Right renal cortex interstitium (tissue), 3 donors: Measurements from ENCODE around the gene JPH3. TPM values are rescaled to one million over a fixed set of nuclear protein-coding genes. Genes with fewer than 3 reads are reported as not detected.

ENCODE experiments used
- DNase-seq, 3 donors: peaks; one replicate each; pipeline ENCODE4 v3.0.0-alpha.2; 2013; ENCODE audit warnings: low read depth in 3 of 3, low spot score in 2 of 3
- polyA plus RNA-seq, 3 donors: library from polyadenylated mRNA; unstranded; fragments of 120-200 nt; gene quantifications; one replicate each; pipeline ENCODE4 v1.2.1, GENCODE V29; 2013; ENCODE audit not compliant: insufficient read length in 3 of 3

Gene JPH3
- polyA plus RNA-seq, 3 donors: 0.54 to 0.74 (median 0.57) TPM

GRCh38 chr16:87622756-87623319 is 20.5 kb downstream of the JPH3 start:
- no peak for DNase-seq

DNA sequence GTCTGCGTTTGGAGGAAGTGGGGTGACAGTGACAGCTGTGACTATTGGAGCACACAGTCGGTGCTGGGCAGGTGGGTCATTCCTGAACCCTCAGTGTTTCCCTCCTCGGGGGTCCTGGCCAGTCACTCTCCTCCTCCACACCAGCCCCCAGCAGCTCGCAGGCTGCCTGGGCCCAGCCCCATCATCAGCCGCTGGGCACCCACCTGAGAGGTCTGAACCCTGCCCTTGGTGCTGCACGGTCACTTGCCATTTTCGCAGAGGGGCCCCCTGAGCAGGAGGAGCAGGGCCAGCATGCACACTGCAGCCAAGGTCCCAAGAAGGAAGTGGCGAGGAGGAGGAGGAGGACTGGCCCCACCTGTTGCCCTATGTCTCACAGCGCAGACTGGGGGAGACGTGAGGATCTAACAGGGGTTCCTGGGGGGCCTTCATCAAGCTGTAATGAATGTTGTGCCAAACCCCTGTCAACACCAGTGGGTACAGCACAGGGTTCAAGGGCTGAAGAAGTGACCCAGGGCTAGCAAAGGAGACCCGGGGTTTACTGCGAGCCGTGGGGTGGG is 23.0 kb downstream of the JPH3 start:
- no peak for DNase-seq

DNA sequence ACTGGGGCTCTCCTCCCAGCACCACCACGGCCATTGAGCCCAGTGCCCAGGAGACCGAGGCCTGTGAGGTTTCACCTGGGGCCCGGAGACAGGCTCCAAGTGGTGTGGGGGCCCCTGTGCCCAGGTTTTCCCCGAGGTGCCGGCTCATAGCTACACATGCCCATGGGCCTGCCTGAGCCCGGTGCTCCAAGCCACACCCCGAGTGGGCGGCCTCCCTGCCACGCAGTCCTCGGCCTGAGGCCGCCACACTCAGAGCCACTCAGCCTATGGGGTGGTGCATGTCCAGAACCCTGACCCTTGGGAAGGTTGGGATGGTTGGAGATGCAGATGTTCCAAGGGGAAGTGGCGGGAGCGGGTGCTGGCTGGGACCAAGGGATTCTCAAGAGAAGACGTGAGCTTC is 24.1 kb downstream of the JPH3 start:
- no peak for DNase-seq

DNA sequence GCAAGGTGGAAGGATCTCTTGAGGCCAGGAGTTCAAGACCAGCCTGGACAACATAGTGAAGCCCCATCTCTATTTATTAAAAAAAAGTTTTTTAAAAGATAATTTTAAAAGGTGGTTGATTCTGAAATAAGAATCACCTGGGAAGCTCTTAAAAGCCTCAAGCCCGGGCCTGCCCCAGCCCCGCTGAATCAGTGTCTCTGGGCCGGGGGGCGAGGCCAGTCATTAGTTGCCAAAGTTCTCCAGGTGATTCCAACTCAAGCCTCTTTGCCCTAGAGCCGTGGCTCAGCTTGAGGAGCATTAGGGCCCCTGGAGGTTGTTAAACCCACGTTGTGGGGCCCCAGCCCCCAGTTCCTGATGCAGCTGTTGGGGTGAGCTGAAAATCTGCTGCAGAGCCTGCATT is 24.6 kb downstream of the JPH3 start:
- no peak for DNase-seq

DNA sequence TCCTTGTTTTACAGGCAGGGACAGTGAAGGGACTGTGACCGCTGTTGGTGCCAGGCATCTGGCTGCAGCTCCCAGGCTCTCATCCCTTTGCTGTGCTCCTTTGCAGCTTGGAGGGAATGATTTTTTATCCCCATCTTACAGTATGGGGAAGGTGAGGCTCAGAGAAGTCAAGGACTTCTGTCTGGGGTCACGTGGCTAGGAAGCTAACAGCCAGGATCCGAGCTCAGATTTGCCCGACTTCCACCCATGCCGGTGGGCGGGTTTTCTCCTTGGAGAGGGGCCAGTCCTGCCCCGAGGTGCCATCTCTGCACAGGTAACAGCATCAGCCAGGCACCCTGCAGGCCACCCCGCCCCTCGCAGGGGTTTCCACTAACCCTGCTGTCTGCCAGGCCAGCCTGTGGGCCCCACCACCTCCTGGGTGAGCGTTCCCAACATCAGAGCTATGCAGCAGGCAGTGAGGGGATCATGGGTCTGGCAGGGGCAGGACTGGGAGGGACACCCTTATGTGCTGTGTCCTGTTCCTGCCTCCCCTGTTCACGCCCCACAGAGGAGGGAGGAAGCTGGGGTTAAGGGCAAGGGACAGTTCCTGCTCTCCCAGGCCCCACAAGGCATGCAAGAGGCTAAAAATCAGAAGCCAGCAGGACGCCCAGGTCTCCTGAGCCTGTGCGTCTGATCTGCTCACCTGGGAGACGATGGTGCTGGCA is 25.4 kb downstream of the JPH3 start:
- no peak for DNase-seq

DNA sequence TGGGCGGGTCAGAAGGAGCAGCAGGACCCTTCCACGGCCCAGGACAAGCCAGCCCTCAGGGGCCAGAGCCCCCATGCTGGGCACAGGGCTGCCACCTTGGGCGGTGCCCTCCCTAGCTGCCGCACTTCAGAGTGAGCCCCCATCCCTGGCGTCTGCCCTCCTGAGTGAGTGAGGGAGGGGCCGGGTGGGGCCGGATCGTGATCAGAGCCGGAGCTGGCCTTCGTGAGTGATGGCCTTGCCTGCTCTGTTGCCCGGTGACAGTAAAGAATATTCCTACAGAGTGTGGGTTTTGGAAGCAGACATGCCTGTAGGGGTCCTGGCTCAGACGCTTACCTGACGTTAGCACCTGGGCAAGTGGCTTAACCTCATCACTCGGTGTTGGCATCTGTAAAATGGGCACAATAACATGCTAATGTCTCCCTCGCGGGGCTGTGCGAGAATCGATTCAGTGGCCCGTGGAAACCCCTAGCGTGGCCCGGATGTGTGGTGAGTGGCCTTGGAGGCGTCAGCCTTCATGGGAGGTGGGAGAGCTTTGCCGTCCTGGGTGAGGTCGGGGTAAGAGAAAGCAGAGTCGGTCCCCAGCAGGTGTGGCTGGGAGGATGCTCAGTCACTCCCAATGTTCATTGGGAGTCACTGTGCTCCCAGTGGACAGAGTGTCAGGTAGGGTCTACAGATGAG is 26.1 kb downstream of the JPH3 start:
- no peak for DNase-seq

- no peak for DNase-seq
These were observed 26.6 kb downstream of the JPH3 start for GRCh38 chr16:87628940-87629339.

GRCh38 chr16:87631067-87631466 is 28.8 kb downstream of the JPH3 start:
- DNase-seq: no peak

- DNase-seq: no peak
These were observed 32.1 kb downstream of the JPH3 start for GRCh38 chr16:87634411-87634810.

- DNase-seq: no peak
These were observed 33.3 kb downstream of the JPH3 start for GRCh38 chr16:87635541-87636049.

DNA sequence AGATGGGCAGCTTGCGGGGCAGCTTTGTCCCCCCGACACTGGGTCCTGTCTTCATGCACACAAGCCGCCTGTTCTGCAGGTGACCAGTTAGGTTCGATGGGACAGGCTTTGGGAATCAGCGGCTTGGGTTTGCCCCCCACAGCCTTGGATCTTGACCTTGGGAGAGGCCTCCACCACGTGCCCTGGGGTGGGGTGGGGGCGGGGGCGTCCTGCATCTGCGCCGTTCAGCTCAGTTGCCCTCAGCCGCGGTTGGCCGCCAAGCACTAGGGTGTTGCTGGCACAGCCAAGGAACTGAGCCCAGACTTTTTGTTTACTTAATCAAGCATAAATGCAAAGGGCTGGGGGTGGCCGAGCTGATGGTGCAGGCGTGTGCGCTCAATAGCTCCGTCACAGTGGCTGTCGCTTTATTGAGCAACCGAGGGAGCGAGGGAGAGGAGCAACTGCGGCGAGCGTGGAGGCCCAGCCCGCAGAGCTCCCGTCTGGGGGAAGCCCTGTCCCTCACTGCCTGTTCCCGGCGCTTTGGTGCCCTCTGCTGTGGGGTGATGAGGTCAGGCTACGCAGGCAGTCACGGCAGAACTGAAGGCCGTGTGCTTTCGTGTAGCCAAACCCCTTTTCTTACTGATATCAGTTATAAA is 33.9 kb downstream of the JPH3 start:
- DNase-seq: no peak

DNA sequence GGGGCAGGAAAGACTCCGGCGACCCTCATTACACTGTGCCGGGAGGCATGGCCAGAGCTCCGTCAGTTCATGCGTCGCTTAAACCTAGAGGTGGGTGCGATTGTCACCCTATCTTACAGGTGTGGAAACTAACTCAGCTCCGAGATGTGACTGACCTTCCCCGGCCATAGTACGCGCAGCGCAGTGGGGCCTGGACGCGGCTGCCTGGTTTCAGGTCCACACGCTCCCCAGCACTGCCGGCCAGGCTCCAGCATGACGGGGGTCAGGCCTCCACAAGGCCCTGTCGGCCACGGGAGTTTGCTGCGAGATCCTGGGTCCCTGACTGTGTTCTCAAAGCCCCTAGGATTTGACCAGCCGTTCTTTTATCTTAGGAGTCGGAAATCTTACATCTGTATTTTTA is 34.4 kb downstream of the JPH3 start:
- DNase-seq: no peak

- DNase-seq: no peak
These were observed 35.0 kb downstream of the JPH3 start for GRCh38 chr16:87637357-87637756.

DNA sequence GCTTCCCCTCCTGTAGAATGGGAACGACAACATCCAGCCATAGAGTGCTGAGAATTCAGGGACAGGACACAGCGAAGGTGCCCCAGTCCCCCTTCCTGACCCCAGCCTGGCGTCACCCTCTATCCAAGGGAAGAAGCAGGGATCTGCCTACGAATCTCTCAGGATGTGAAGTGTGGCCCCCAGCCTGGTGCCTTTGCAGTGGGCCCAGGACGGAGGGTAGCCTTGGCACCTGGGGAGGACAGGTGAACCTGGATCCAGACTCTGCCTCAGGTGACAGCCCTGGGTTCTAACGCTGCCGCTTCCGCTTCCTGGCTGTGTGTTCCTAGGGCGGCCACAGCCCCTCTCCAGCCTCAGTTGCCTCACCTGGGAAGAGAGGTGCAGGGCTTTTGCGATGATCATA is 36.4 kb downstream of the JPH3 start:
- DNase-seq: no peak

- no peak for DNase-seq
These were observed 39.4 kb downstream of the JPH3 start for GRCh38 chr16:87641721-87642120.

DNA sequence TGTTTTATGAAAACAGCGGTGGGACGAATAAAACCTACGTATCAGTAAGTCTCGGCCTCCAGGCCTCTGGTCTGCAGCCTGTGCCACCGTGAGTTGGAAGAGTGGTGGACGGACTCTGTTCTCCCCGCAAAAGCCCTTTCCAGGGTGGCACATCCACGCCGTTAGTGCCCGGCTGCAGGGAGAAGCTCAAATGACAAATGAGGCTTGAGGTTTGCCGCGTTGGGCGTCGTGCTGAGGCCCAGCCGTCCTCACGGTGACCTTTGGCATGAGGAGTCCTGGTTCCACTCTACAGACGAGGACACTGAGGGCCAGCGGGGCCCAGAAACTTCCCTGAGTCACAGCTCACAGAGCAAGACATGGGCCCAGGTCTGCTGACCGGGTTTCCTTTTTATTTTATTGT is 40.2 kb downstream of the JPH3 start:
- no peak for DNase-seq

DNA sequence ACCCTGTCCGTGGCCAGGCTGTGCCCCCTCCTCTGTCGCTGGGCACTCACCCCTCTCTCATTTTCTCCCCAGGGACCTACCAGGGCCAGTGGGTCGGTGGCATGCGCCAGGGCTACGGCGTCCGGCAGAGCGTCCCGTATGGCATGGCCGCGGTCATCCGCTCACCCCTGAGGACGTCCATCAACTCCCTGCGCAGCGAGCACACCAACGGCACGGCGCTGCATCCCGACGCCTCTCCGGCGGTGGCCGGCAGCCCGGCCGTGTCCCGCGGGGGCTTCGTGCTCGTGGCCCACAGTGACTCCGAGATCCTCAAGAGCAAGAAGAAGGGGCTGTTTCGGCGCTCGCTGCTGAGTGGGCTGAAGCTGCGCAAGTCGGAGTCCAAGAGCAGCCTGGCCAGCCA is 41.9 kb downstream of the JPH3 start:
- no peak for DNase-seq

DNA sequence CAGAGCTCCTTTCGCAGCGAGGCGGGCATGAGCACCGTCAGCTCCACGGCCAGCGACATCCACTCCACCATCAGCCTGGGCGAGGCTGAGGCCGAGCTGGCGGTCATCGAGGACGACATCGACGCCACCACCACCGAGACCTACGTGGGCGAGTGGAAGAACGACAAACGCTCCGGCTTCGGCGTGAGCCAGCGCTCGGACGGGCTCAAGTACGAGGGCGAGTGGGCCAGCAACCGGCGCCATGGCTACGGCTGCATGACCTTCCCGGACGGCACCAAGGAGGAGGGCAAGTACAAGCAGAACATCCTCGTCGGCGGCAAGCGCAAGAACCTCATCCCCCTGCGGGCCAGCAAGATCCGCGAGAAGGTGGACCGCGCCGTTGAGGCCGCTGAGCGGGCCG is 42.3 kb downstream of the JPH3 start:
- DNase-seq: no peak

DNA sequence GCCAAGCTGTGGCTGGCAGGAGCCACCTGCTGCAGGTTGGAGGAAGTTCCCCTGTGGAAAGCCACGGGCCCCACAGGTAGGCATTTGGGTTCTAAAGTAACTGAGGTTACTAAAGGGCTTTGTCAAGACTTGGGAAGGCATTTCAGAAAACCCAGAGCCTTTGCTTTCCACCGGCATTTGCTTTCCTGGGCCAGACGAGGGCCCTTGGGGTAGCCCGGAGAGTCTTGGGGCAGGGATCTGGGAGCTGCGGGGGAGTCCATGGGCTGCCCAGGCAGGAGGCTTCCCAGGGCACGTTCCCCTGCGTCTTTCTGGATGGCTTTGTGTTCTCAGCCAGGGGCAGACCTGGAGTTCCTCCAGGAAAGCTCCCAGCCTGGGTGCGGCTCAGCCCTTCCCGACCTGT is 43.5 kb downstream of the JPH3 start:
- no peak for DNase-seq

DNA sequence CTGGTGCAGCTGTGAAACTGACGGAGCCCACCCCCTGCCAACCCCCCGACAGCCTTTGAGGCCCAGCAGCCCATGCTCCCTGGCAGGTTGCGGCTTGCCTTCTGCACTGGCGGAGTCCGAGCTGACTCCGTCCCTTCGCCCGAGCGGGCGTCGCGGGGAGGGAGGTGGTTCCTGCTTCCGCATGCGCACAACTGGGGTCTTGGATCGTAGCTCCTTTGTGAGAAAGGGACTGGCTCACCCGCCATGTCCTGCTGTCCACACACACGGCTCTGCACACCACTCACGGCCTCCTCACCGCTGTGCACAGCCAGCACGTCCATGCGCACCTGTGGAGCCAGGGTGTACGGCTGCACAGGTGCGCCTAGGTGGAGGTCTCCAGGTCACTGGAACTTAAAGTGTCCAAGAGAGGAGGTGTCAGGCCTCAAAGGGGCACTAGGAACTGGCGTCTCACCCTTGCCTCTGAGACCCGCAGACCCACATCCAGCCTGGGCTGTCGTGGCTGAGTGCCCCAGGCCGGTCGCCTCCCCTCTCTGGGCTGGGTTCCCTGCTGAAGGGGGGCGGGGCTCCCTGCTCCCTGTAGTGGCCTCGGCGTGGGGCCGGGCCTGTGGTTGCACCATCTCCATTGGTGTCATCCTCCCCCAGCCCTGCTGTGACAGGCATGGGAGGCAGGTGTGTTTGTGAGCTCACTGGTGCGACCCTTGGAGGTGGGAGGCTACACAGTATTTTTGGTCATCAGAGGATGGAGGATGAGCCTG is 45.3 kb downstream of the JPH3 start:
- DNase-seq: no peak

DNA sequence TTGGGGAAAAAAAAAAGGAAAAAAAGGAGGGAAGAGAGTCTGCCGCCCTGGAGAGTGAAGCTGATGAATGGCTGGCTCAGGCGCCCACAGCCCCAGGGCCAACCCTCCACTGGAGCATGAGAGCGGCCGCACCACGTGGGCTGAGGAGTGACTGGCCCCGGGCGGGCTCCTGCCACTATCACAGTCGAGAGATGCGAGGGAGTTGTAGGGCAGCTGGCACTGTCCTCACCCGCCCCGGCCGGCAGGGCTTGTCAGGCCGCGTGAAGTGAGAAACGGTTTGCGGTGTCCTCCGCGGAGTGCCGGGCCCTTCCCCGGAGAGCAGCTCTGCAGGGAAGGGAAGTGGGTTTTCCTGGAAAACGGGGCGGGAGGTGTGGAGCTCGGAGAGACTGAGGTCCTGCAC is 45.9 kb downstream of the JPH3 start:
- no peak for DNase-seq
